ENCODE measurements around the gene DGCR8.

GRCh38 chr22:20094197-20094807 is 14.3 kb downstream of the DGCR8 start:
- TF ChIP-seq, protein P1, sequence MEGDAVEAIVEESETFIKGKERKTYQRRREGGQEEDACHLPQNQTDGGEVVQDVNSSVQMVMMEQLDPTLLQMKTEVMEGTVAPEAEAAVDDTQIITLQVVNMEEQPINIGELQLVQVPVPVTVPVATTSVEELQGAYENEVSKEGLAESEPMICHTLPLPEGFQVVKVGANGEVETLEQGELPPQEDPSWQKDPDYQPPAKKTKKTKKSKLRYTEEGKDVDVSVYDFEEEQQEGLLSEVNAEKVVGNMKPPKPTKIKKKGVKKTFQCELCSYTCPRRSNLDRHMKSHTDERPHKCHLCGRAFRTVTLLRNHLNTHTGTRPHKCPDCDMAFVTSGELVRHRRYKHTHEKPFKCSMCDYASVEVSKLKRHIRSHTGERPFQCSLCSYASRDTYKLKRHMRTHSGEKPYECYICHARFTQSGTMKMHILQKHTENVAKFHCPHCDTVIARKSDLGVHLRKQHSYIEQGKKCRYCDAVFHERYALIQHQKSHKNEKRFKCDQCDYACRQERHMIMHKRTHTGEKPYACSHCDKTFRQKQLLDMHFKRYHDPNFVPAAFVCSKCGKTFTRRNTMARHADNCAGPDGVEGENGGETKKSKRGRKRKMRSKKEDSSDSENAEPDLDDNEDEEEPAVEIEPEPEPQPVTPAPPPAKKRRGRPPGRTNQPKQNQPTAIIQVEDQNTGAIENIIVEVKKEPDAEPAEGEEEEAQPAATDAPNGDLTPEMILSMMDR (conservative IDR thresholded peaks at IDR 0.05; ENCODE audit: low read depth, low read length) = no peak
- TF ChIP-seq EZH2 (IDR thresholded peaks at IDR 0.05; ENCODE audit: low read length, unreplicated experiment) (no peak), EZH2phosphoT487 (IDR thresholded peaks at IDR 0.05; ENCODE audit: borderline replicate concordance, low read length) (no peak)
